ACC112 (cell line): ENCODE measurements around the gene CBARP.

ENCODE experiments used
- H2AFZ ChIP-seq: fragments of 200-600 bp; sonication (generic); one replicate; pipeline ENCODE4 v1.6.0; 2017; ENCODE audit warnings: antibody characterized with exemption, low read length; ENCODE audit not compliant: unreplicated experiment
- H3K27ac ChIP-seq: fragments of 200-600 bp; sonication (generic); 2 replicates; pipeline ENCODE4 v1.5.1; 2014; ENCODE audit warnings: low read depth, mild to moderate bottlenecking, antibody characterized with exemption, low read length, moderate library complexity
- H3K27me3 ChIP-seq: fragments of 200-600 bp; sonication (generic); 2 replicates; pipeline ENCODE4 v1.6.1; 2014; ENCODE audit warnings: mild to moderate bottlenecking, antibody characterized with exemption, low read length, moderate library complexity, mixed read lengths; ENCODE audit not compliant: insufficient read depth
- H3K36me3 ChIP-seq: fragments of 200-600 bp; sonication (generic); 2 replicates; pipeline ENCODE4 v1.6.1; 2016; ENCODE audit warnings: mild to moderate bottlenecking, antibody characterized with exemption, low read length, moderate library complexity, mixed read lengths; ENCODE audit not compliant: insufficient read depth
- H3K4me1 ChIP-seq: fragments of 200-600 bp; sonication (generic); one replicate; pipeline ENCODE4 v1.6.1; 2016; ENCODE audit warnings: low read length, mixed read lengths; ENCODE audit not compliant: insufficient read depth, unreplicated experiment, control insufficient read depth
- H3K4me3 ChIP-seq: fragments of 200-600 bp; sonication (generic); 2 replicates; pipeline ENCODE4 v1.5.1; 2014; ENCODE audit warnings: mild to moderate bottlenecking, low read depth, low read length
- H3K79me2 ChIP-seq: fragments of 200-600 bp; sonication (generic); one replicate; pipeline ENCODE4 v1.6.0; 2016; ENCODE audit warnings: low read length; ENCODE audit not compliant: control insufficient read depth, unreplicated experiment, insufficient read depth

CBARP gene

DNA sequence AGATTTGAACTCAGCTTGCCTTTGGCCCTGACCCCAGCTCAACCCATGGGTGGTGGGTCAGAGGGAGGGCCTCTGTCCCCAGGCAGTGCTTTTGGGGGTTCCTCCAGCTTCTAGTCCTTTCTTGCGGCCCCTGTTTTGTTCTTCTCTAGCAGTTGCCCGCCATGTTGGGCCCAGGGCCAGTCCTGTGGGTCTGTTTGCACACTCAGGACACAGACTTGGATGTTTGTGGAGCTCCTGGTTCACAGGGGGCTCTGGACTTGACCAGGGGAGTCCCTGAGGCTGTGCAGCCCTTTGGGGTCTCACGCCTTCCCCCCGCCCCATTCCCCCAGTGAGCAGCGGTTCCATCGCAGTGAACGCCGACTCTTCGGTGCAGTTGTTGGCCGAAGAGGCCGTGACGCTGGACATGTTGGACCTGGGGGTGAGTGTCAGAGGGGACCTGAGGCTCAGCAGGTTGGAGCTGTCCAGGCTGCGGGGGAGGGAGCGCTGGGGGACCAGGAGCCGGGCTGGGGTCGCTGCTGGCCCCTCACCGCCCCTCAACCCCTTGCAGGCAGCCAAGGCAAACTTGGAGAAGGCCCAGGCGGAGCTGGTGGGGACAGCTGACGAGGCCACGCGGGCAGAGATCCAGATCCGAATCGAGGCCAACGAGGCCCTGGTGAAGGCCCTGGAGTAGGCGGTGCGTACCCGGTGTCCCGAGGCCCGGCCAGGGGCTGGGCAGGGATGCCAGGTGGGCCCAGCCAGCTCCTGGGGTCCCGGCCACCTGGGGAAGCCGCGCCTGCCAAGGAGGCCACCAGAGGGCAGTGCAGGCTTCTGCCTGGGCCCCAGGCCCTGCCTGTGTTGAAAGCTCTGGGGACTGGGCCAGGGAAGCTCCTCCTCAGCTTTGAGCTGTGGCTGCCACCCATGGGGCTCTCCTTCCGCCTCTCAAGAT lies 6.2 kb upstream of the CBARP start:
- H3K27me3 ChIP-seq, result no peaks in the 10 kb centered on the region
- 0 out of 2 replicates have a peak overlapping the region, but pooled peaks have one; percentile 26 for H3K27ac ChIP-seq
- H2AFZ ChIP-seq, result no peak overlapping the region
- peak overlapping the region; percentile 96 for H3K4me3 ChIP-seq
- H3K79me2 ChIP-seq, result peaks cover 16% of the 10 kb centered on the region
- peaks cover 29% of the 10 kb centered on the region for H3K4me1 ChIP-seq
- H3K36me3 ChIP-seq, result no peaks in the 10 kb centered on the region

DNA sequence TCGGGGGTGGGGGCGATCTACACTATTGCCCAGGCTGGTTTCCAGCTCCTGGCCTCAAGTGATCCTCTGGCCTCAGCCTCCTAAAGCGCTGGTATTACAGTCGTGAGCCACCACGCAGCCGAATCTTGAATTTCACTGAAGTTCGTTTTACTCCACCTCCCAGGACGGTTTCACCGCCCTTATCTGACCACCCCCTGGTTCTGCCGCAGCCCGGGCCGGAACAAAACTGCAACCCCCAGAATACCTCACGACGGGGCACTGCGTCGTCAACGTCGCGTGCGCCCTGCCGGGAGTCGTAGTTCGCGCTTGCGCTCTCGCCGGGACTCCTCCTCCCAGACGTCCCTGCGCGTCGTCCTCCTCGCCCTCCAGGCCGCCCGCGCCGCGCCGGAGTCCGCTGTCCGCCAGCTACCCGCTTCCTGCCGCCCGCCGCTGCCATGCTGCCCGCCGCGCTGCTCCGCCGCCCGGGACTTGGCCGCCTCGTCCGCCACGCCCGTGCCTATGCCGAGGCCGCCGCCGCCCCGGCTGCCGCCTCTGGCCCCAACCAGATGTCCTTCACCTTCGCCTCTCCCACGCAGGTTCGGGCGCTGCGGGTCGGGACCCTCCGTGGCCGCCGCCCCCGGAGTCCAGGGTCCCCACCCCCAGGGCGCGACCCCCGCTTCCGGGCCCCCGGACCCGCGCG lies 3.8 kb upstream of the CBARP start, which contains the start of gene ATP5F1D:
Gene ATP5F1D, plus strand, starts transcription at position 335 of the 679 bp plus-strand sequence. Its CDS starts 100 bp downstream, at position 435.
- no peaks in the 10 kb centered on the region for H3K27me3 ChIP-seq
- peaks cover 26% of the 10 kb centered on the region for H3K4me1 ChIP-seq
- no peaks in the 10 kb centered on the region for H3K36me3 ChIP-seq
- peaks cover 16% of the 10 kb centered on the region for H3K79me2 ChIP-seq
- no peak within 1 kb of the TSS; the same call in 1 of the 2 replicates for H3K27ac ChIP-seq
- no peak within 1 kb of the TSS for H2AFZ ChIP-seq
- H3K4me3 ChIP-seq, result peak within 1 kb of the TSS; percentile 96

DNA sequence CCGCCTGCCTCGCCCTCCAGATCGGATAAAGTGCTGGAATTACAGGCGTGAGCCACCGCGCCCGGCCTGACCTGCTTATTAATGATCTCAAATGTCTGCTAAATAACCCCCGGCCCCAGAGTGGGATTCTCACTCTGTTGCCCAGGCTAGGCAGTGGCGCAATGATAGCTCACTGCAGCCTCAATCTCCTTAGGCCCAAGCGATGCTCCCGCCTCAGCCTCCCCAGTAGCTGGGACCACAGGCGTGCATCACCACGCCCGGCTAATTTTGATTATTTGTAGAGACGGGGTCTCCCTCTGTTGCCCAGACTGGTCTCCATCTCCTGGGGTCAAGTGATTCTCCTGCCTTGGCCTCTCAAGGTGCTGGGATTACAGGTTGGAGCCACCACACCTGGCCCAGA lies 3.1 kb upstream of the CBARP start:
- Histone ChIP-seq H3K4me1 (peaks cover 31% of the 10 kb centered on the region), H3K36me3 (no peaks in the 10 kb centered on the region), H3K27ac (no peak overlapping the region), H3K79me2 (peaks cover 16% of the 10 kb centered on the region), H3K4me3 (peak overlapping the region; percentile 96), H2AFZ (no peak overlapping the region), H3K27me3 (no peaks in the 10 kb centered on the region)

DNA sequence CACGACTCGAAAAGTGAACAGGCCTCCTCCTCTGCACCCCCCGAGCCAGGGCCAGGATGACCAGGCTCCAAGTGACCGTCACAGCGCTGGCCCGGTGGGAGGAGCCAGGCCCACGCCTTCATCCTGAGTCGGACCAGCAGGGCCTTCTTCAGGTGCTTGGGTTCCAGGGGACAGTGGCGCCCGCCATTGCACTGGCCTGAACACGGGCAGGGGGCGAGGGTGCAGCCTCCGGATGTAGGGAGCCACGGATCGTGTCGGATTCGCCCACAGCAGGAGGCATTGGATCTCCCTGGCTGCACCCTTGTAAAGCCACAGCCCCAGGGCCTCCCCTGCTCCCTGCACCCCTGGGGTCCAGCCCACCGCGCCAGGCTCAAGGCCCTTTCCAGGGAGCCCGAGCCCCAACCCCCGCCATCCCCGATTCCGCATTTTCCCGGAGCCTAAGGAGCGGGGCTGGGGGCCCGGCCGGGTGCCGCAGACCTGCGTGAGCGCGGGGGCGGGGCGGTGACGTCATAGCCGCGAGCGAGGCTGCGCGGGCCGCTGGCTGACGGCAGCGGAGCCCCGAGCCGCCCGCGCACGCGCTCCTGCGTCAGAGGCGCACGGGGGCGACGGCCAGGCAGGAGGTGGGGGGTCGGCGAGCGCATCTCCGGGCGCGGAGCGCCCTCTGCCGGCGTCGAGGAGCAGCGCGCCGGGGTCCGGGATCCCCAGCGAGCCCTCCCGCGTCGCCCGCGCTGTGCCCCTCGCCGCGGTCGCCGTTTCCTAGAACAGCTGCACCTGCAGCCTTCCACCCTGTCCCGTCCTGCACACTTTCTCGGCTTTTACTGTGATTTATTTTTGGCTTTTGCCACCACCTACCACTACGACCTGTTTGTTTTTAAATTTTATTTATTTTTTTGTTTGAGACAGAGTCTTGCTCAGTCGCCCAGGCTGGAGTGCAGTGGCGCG lies 2.3 kb upstream of the CBARP start:
- peaks cover 16% of the 10 kb centered on the region for H3K79me2 ChIP-seq
- H3K4me1 ChIP-seq, result peaks cover 29% of the 10 kb centered on the region
- H3K4me3 ChIP-seq, result peak overlapping the region; percentile 69
- 0 out of 2 replicates have a peak overlapping the region, but pooled peaks have one; percentile 19 for H3K27ac ChIP-seq
- peak overlapping the region; percentile 25 for H2AFZ ChIP-seq
- no peaks in the 10 kb centered on the region for H3K36me3 ChIP-seq
- H3K27me3 ChIP-seq, result no peaks in the 10 kb centered on the region

DNA sequence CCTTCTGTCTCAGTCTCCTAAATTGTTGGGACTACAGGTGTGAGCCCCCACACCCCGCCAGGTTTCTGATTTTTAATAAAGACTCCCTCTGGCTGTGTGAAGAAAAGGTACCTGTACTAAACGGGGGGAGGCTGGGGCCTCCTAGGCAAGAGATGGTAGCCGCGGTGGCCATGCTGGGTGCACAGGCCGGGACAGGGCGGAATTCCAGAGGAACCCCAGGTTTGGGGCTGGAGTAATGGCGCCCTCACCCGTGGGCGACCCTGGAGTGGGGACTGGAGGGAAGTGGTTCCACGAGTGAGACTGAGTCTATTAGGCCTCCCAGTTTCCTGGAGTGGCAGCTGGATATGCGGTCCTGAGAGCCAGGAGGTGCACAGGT lies 1.6 kb upstream of the CBARP start:
- Histone ChIP-seq H3K79me2 (peaks cover 16% of the 10 kb centered on the region), H3K4me1 (peaks cover 22% of the 10 kb centered on the region), H3K27ac (no peak overlapping the region), H3K4me3 (no peak overlapping the region), H2AFZ (no peak overlapping the region), H3K27me3 (no peaks in the 10 kb centered on the region), H3K36me3 (no peaks in the 10 kb centered on the region)

DNA sequence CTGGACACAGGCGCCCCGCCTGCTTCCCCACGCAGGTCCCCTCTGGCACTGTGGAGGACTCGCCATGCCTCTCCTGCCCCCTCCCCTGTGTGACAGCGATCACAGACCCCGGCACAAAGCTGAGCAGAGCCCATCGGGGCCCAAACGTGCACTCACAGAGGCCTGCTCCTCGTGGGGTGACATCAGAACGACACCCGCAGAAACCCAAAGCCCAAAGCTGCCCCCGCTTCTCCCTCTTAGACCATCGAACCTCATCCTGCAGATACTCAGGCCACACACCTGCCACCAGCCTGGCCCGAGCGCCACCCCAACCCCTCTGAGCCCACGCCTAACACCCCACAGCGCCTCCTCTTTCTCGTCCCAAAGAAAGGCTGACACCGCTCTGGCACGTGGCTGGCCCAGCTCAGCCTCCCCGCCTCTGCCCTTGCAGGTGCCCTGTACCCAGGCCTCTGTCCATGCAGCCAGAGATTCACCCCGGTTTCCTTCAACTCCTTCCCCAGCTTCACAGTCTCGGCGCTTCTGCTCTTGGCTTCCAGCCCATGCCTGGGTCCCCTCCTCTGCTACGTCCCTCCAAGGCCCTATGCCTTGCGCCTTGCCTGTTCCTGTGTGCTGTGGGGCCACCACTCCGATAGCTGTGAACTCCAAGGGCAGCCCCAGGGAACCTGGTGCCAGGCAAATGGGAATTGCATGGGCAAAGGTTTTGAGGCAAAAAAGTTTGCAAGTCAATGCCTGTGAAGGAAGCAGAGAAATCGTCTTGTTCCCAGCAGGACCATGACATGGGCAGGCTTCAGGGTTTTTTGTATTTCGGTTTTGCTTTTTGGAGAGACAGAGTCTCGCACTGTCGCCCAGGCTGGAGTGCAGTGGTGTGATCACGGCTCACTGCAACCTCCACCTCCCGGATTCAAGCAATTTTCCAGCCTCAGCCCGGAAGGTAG lies 831 bp upstream of the CBARP start:
- no peak overlapping the region for H2AFZ ChIP-seq
- H3K27me3 ChIP-seq, result no peaks in the 10 kb centered on the region
- H3K27ac ChIP-seq, result no peak overlapping the region
- peak overlapping the region; percentile 45 for H3K4me3 ChIP-seq
- H3K4me1 ChIP-seq, result peaks cover 17% of the 10 kb centered on the region
- H3K36me3 ChIP-seq, result no peaks in the 10 kb centered on the region
- H3K79me2 ChIP-seq, result peaks cover 13% of the 10 kb centered on the region

DNA sequence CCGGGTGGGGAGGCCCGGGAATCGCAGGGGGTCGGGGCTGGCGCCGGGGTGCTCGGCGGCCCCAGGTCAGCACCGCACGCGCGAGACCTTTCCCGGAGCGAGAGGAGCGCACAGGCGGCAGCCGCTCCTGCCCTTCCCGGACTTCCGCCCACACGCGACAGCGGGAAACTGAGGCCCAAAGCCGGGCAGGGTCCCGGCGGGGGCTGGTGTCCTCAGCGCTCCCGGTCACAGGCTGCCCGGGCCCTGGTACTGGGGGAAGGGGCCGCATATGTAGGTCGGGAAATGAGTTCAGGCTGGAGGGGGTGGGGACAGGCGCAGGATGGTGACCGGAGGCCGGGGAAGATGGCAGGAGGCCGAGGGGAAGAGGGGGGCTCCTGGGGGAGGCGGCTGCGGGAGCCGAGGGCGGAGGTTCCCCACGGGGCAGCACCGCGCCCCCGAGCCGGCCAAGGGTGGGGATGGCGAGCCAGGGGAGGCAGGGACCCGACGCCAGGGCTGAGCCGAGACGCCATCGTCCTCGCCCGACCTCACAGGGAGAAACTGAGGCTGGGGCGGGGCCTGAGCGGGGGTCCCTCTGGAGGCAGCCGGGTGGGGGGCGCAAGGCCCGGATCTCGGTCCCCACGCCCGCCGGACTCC lies 662 bp downstream of the CBARP start:
- H3K4me1 ChIP-seq, result peaks cover 11% of the 10 kb centered on the region
- no peak overlapping the region for H3K27ac ChIP-seq
- peaks cover 5% of the 10 kb centered on the region for H3K79me2 ChIP-seq
- peak overlapping the region; percentile 79 for H3K4me3 ChIP-seq
- no peak overlapping the region for H2AFZ ChIP-seq
- H3K36me3 ChIP-seq, result no peaks in the 10 kb centered on the region
- no peaks in the 10 kb centered on the region for H3K27me3 ChIP-seq

DNA sequence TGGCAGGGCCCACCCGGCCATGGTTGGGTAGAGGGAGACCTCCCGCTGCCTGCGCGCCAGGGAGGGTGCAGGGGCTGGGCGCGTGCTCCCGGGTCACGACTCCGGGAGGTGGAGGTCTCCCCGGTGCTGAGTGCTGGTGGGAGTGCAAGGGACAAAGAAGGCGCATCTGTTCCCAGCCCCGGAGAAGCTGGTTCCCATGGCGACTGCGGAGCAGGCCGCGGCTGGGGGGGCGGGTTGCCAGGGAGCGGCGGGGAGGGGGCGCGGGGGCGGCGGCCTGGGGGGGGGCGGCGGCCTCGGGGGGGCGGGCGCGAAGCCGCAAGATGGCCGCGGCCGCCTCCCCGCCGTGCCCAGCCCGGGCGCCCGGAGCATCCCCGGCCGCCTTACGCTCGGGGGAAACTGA lies 1.2 kb downstream of the CBARP start:
- H3K27ac ChIP-seq, result no peak overlapping the region
- H3K4me1 ChIP-seq, result peaks cover 11% of the 10 kb centered on the region

More for the DNA sequence above, 1.2 kb downstream of the CBARP start:
- no peak overlapping the region for H2AFZ ChIP-seq
- no peaks in the 10 kb centered on the region for H3K79me2 ChIP-seq
- H3K36me3 ChIP-seq, result no peaks in the 10 kb centered on the region
- H3K27me3 ChIP-seq, result no peaks in the 10 kb centered on the region
- peak overlapping the region; percentile 79 for H3K4me3 ChIP-seq
